HEK293 (cell line): ENCODE measurements around the gene MRPL54.

ENCODE experiments used
- CTCF ChIA-PET: fragments of 350-600 bp; formaldehyde crosslinking; extraction: SDS; loops from one replicate; lab custom pipeline; 2021; ENCODE audit warnings: antibody characterized with exemption; lab: Yijun Ruan, JAX
- POLR2A ChIA-PET: fragments of 300-600 bp; formaldehyde crosslinking; extraction: SDS; loops from one replicate; lab custom pipeline; 2020; ENCODE audit warnings: antibody characterized with exemption, inconsistent platforms; lab: Yijun Ruan, JAX
- H3K27ac ChIP-seq: fragments of 200-500 bp; sonication (Bioruptor generic); 2 replicates; pipeline ENCODE4 v1.5.1; 2014; ENCODE audit warnings: low read depth, low read length, control low read depth, inconsistent platforms; ENCODE audit errors: extremely low read depth
- H3K36me3 ChIP-seq, 2 experiments: fragments of 200-500 bp in 1 of 2; sonication (Bioruptor generic) in 1 of 2; 1 replicate in 1 of 2; 2 replicates in 1 of 2; pipeline ENCODE4 v1.5.1; 2014 to 2017; ENCODE audit warnings: inconsistent platforms in 2 of 2, low read length in 2 of 2; ENCODE audit not compliant: control insufficient read depth in 2 of 2, insufficient read depth in 1 of 2
- H3K4me1 ChIP-seq: fragments of 200-500 bp; sonication (Bioruptor generic); 2 replicates; pipeline ENCODE4 v1.5.1; 2014; ENCODE audit warnings: mild to moderate bottlenecking, low read length, inconsistent platforms; ENCODE audit not compliant: control insufficient read depth, insufficient read depth
- H3K4me3 ChIP-seq: 2 replicates; pipeline ENCODE4 v1.5.1; 2011; ENCODE audit warnings: low read depth, mild to moderate bottlenecking, control low read depth, low read length, moderate library complexity
- H3K9me3 ChIP-seq: fragments of 200-500 bp; sonication (Bioruptor generic); 2 replicates; pipeline ENCODE4 v1.5.1; 2014; ENCODE audit warnings: low read depth, low read length, inconsistent platforms; ENCODE audit not compliant: control insufficient read depth, insufficient read depth
- PBX3 ChIP-seq: sonication (generic); formaldehyde crosslinking; IDR thresholded peaks from 2 replicates; pipeline ENCODE4 v1.8.1; 2022; ENCODE audit warnings: mild to moderate bottlenecking, moderate library complexity, missing genetic modification reagents
- SETDB1 ChIP-seq: IDR thresholded peaks from one replicate; pipeline ENCODE4 v1.6.1; 2017; ENCODE audit warnings: mild to moderate bottlenecking, low read length, moderate library complexity, mixed read lengths; ENCODE audit not compliant: insufficient read length
- TSHZ1 ChIP-seq: fragments of 450-650 bp; formaldehyde crosslinking; IDR thresholded peaks from 2 replicates; pipeline ENCODE4 v1.5.1; 2016; ENCODE audit warnings: missing biosample characterization, missing genetic modification characterization, borderline replicate concordance
- ZBTB49 ChIP-seq: fragments of 450-650 bp; formaldehyde crosslinking; IDR thresholded peaks from 2 replicates; pipeline ENCODE4 v1.5.1; 2016; ENCODE audit warnings: missing biosample characterization, missing genetic modification characterization, low read depth
- ZNF302 ChIP-seq: fragments of 450-650 bp; formaldehyde crosslinking; IDR thresholded peaks from 2 replicates; pipeline ENCODE4 v1.5.1; 2016; ENCODE audit warnings: missing biosample characterization, missing genetic modification characterization, low read depth
- ZNF354C ChIP-seq: fragments of 450-650 bp; formaldehyde crosslinking; IDR thresholded peaks from 2 replicates; pipeline ENCODE4 v1.5.1; 2016; ENCODE audit warnings: missing biosample characterization, missing genetic modification characterization, low read depth, borderline replicate concordance
- ZNF394 ChIP-seq: fragments of 450-650 bp; formaldehyde crosslinking; IDR thresholded peaks from 2 replicates; pipeline ENCODE4 v1.5.1; 2016; ENCODE audit warnings: missing biosample characterization, missing genetic modification characterization, mild to moderate bottlenecking, moderate library complexity, borderline replicate concordance
- ZSCAN30 ChIP-seq: fragments of 450-650 bp; IDR thresholded peaks from 2 replicates; pipeline ENCODE4 v1.5.1; 2018; ENCODE audit warnings: missing biosample characterization, mild to moderate bottlenecking, missing genetic modification characterization, moderate library complexity
- TF ChIP-seq, protein P1 (sequence below): fragments of 450-650 bp; formaldehyde crosslinking; IDR thresholded peaks from 2 replicates; pipeline ENCODE4 v1.5.1; 2016; ENCODE audit warnings: missing biosample characterization, missing genetic modification characterization

MRPL54 gene

DNA sequence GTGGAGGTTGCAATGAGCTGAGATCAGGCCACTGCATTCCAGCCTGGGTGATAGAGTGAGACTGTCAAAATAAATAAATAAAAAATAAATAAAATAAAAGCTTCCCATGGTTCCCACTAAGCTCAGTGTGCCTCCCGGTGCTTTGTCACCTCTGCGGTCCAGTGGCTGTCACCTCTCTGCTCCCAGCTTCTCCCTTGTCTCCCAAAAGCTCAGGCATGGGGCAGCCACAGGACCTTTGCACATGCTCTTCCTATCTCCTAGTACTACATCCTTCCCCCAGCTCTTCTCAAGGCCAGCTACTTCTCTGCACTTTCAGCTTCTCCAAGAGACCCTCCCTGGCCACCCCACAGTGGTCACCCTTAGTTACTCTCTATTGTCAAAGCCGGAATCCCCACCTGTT lies 31.3 kb downstream of the MRPL54 start (continued):
- peak; percentile 32; the same call in 1 of the 2 replicates for TF ChIP-seq ZNF394 (tag by site-specific recombination)
- no peak for TF ChIP-seq PBX3 (CRISPR knock-in tag)

- Histone ChIP-seq H3K36me3 (no peaks in the 10 kb centered on the region), H3K9me3 (no peaks in the 10 kb centered on the region), H3K27ac (no peak overlapping the region), H3K4me3 (no peak overlapping the region), H3K4me1 (no peaks in the 10 kb centered on the region; the same call in 1 of the 2 replicates)
- TF ChIP-seq SETDB1 (peak; percentile 58), TSHZ1 (tag by site-specific recombination) (no peak)
- CTCF ChIA-PET, result interaction anchor here (0.6 kb wide), 1 partner anchor 365 kb away, joined by 4 read pairs; no protein-coding TSS in a partner anchor
- POLR2A ChIA-PET, result no interaction called here
Measured at GRCh38 chr19:3796358-3796757, 33.9 kb downstream of the MRPL54 start.

GRCh38 chr19:3798137-3798536 lies 35.7 kb downstream of the MRPL54 start:
- H3K4me1 ChIP-seq, result peaks cover 2% of the 10 kb centered on the region; the same call in 1 of the 2 replicates

More at GRCh38 chr19:3798137-3798536, 35.7 kb downstream of the MRPL54 start:
- ChIA-PET CTCF (interaction anchor here (1.1 kb wide), 1 partner anchor 11 kb away, joined by 4 read pairs; no protein-coding TSS in a partner anchor), POLR2A (interaction anchor here (1.2 kb wide), 1 partner anchor 36 kb away, joined by 3 read pairs; the partner anchor contains the start of gene MRPL54)
- no peak overlapping the region for H3K27ac ChIP-seq
- no peak overlapping the region for H3K4me3 ChIP-seq
- TF ChIP-seq, protein P1, sequence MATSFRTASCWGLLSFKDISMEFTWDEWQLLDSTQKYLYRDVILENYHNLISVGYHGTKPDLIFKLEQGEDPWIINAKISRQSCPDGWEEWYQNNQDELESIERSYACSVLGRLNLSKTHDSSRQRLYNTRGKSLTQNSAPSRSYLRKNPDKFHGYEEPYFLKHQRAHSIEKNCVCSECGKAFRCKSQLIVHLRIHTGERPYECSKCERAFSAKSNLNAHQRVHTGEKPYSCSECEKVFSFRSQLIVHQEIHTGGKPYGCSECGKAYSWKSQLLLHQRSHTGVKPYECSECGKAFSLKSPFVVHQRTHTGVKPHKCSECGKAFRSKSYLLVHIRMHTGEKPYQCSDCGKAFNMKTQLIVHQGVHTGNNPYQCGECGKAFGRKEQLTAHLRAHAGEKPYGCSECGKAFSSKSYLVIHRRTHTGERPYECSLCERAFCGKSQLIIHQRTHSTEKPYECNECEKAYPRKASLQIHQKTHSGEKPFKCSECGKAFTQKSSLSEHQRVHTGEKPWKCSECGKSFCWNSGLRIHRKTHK (tag by site-specific recombination), result no peak
- TF ChIP-seq ZSCAN30 (tag by site-specific recombination) (no peak), ZBTB49 (tag by site-specific recombination) (no peak), ZNF354C (tag by site-specific recombination) (no peak), ZNF302 (no peak)
- no peaks in the 10 kb centered on the region for H3K36me3 ChIP-seq
- no peaks in the 10 kb centered on the region for H3K9me3 ChIP-seq
